ENCODE measurements around the gene LSM12.

LSM12 gene

GRCh38 chr17:44083250-44083849 lies 16.9 kb upstream of the LSM12 start:
- H2AFZ ChIP-seq (ENCODE audit: low read depth, low read length): no peak overlapping the region
- no peak for DNase-seq

GRCh38 chr17:44082256-44082927 lies 15.9 kb upstream of the LSM12 start:
- no peaks in the 10 kb centered on the region for H3K27me3 ChIP-seq (ENCODE audit: insufficient read depth, low read length, poor library complexity)
- H2AFZ ChIP-seq (ENCODE audit: low read depth, low read length): no peak overlapping the region
- H3K36me3 ChIP-seq (ENCODE audit: insufficient read depth, low read length): 0 out of 2 replicates have a peak, but pooled peaks cover 3% of the 10 kb centered on the region
- no peak for TF ChIP-seq CTCF (IDR thresholded peaks at IDR 0.05; ENCODE audit: borderline replicate concordance, extremely low read depth, low read length, poor library complexity, severe bottlenecking)
- TF ChIP-seq EZH2 (IDR thresholded peaks at IDR 0.05; ENCODE audit: borderline replicate concordance, low read depth, low read length, severe bottlenecking): no peak
- H3K4me1 ChIP-seq (ENCODE audit: insufficient read depth, low read length): no peaks in the 10 kb centered on the region
- H3K9me3 ChIP-seq (ENCODE audit: insufficient read depth, low read length, severe bottlenecking): no peaks in the 10 kb centered on the region
- no peak overlapping the region for H3K9ac ChIP-seq (ENCODE audit: low read depth, low read length)
- no peaks in the 10 kb centered on the region for H3K79me2 ChIP-seq (ENCODE audit: insufficient read depth, low read length)
- H3K4me2 ChIP-seq (ENCODE audit: insufficient read depth, low read length): no peak overlapping the region
- H3K27ac ChIP-seq (ENCODE audit: low read length): no peak overlapping the region
- H4K20me1 ChIP-seq (ENCODE audit: insufficient read depth, low read length): 0 out of 2 replicates have a peak, but pooled peaks cover 5% of the 10 kb centered on the region
- no peak overlapping the region for H3K4me3 ChIP-seq (ENCODE audit: low read depth in 1 of 2, low read length in 2 of 2)
- DNase-seq (no peak), ATAC-seq (ENCODE audit: insufficient read depth, low read depth) (no peak)

More at GRCh38 chr17:44083250-44083849, 16.9 kb upstream of the LSM12 start:
- Histone ChIP-seq H4K20me1 (ENCODE audit: insufficient read depth, low read length) (0 out of 2 replicates have a peak, but pooled peaks cover 5% of the 10 kb centered on the region), H3K27ac (ENCODE audit: low read length) (no peak overlapping the region), H3K9me3 (ENCODE audit: insufficient read depth, low read length, severe bottlenecking) (no peaks in the 10 kb centered on the region), H3K27me3 (ENCODE audit: insufficient read depth, low read length, poor library complexity) (no peaks in the 10 kb centered on the region), H3K36me3 (ENCODE audit: insufficient read depth, low read length) (0 out of 2 replicates have a peak, but pooled peaks cover 3% of the 10 kb centered on the region), H3K9ac (ENCODE audit: low read depth, low read length) (no peak overlapping the region), H3K4me1 (ENCODE audit: insufficient read depth, low read length) (no peaks in the 10 kb centered on the region), H3K4me2 (ENCODE audit: insufficient read depth, low read length) (no peak overlapping the region), H3K4me3 (ENCODE audit: low read depth in 1 of 2, low read length in 2 of 2) (no peak overlapping the region), H3K79me2 (ENCODE audit: insufficient read depth, low read length) (no peaks in the 10 kb centered on the region)
- ATAC-seq (ENCODE audit: insufficient read depth, low read depth): no peak
- TF ChIP-seq EZH2 (IDR thresholded peaks at IDR 0.05; ENCODE audit: borderline replicate concordance, low read depth, low read length, severe bottlenecking): no peak
- TF ChIP-seq CTCF (IDR thresholded peaks at IDR 0.05; ENCODE audit: borderline replicate concordance, extremely low read depth, low read length, poor library complexity, severe bottlenecking): peak; percentile 46

GRCh38 chr17:44081681-44082080 lies 15.2 kb upstream of the LSM12 start:
- Histone ChIP-seq H3K9ac (ENCODE audit: low read depth, low read length) (no peak overlapping the region), H3K4me2 (ENCODE audit: insufficient read depth, low read length) (no peak overlapping the region), H3K4me3 (ENCODE audit: low read depth in 1 of 2, low read length in 2 of 2) (no peak overlapping the region), H3K4me1 (ENCODE audit: insufficient read depth, low read length) (no peaks in the 10 kb centered on the region), H3K27ac (ENCODE audit: low read length) (no peak overlapping the region), H3K79me2 (ENCODE audit: insufficient read depth, low read length) (no peaks in the 10 kb centered on the region), H3K36me3 (ENCODE audit: insufficient read depth, low read length) (peaks cover 5% of the 10 kb centered on the region; the same call in 1 of the 2 replicates), H3K9me3 (ENCODE audit: insufficient read depth, low read length, severe bottlenecking) (no peaks in the 10 kb centered on the region), H3K27me3 (ENCODE audit: insufficient read depth, low read length, poor library complexity) (no peaks in the 10 kb centered on the region), H2AFZ (ENCODE audit: low read depth, low read length) (no peak overlapping the region), H4K20me1 (ENCODE audit: insufficient read depth, low read length) (0 out of 2 replicates have a peak, but pooled peaks cover 5% of the 10 kb centered on the region)
- no peak for ATAC-seq (ENCODE audit: insufficient read depth, low read depth)
- TF ChIP-seq CTCF (IDR thresholded peaks at IDR 0.05; ENCODE audit: borderline replicate concordance, extremely low read depth, low read length, poor library complexity, severe bottlenecking) (no peak), EZH2 (IDR thresholded peaks at IDR 0.05; ENCODE audit: borderline replicate concordance, low read depth, low read length, severe bottlenecking) (no peak)
- no peak for DNase-seq

All from DND-41 (cell line).